Measurements from ENCODE around the gene NACC2. TPM values are rescaled to one million over a fixed set of nuclear protein-coding genes. Genes with fewer than 3 reads are reported as not detected.

Gene NACC2
- total and polyA plus RNA-seq, 10 of the 15 experiments (the other 5 are each of a cell fraction or from before 2014, with no cell fraction given), result 0.66 to 14.7 (median 3.5) TPM

DNA sequence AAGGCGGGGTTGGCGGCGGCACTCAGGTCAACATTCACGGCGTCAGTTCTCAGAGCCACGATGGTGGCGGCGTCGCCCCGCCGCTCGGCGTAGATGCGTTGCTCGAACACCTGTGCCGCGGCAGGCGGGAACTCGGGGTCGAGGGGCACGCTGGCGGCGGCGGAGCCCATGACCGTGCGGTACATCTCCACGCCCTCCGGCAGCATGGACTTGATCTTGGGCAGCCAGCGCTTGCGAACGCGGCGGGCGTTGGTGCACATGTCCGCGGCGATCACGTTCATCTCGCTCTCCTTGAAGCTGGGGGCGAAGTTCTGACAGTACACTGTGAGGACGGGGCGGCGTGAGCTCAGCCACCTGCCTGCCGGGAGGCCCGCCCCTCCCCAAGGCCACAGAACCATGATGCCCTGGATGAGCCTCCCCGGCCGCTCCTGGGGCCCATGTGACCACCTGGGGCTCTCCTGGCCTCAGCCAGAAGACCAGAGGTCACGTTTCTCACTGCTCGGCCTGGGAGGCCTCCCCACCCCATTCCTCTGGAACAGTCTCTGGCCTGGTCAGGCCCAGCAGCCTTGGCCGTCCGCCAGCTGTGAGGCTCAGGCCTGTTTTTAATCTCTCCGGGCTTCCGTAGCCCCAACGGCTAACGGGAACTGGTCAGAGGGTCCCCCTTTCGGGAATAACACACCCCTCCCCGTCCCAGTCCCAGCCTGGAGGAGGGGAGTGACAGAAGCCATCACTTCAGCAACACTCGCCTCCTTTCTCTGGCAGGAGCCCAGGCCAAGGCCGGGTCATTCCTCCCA is 83.2 kb downstream of the NACC2 start (continued):
- TF ChIP-seq IRF4 (IDR thresholded peaks at IDR 0.05; ENCODE audit: low read depth, low read length), result no peak
- no peak for TF ChIP-seq NR2F1 (conservative IDR thresholded peaks at IDR 0.05)

DNA sequence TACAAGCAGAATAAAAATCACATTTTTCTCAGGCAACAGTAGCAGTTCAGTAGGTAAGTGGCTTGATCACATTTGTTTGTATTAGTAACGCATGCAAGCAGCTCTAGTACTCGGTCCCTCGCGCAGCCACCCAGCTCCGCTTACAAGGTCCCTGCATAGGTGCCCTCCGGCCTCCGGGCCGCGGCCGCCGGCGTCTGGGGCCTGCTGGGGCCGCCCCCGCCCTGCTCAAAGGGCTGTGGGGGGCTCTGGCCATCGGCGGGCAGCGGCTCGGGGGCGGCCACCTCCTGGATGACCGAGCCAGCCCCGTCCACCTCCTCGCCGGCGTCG is 83.8 kb downstream of the NACC2 start:
- intact Hi-C loops (cut with micrococcal nuclease; ENCODE audit: unreplicated experiment) (no loop called here), in situ Hi-C loops (cut with MboI) (no loop called here)
- H3K4me3 ChIP-seq, result no peak overlapping the region
- no peak for FAIRE-seq
- SMC1A ChIA-PET (ENCODE audit: uncharacterized antibody, unreplicated experiment), result no interaction called here
- POLR2A ChIA-PET, result no interaction called here
- 79% methylated on average over 20 of the region's 25 CpGs for whole genome bisulfite sequencing (ENCODE audit: insufficient coverage, insufficient replicate concordance, low lambda C conversion rate, missing lambda C conversion rate)
- no peak overlapping the region for H3K4me2 ChIP-seq (ENCODE audit: control insufficient read depth, insufficient read depth)
- no peak for ATAC-seq
- H3K27ac ChIP-seq (ENCODE audit: control insufficient read depth, insufficient read depth), result no peak overlapping the region
- BruUV-seq (replicated peaks), result no TSS peak
- no peaks in the 10 kb centered on the region; the same call in 1 of the 2 replicates for H4K20me1 ChIP-seq (ENCODE audit: control insufficient read depth, insufficient read depth)
- CTCF ChIA-PET, result no interaction called here
- H3K27me3 ChIP-seq (replicated peaks in 1 of 2; ENCODE audit: control insufficient read depth in 2 of 2, insufficient read depth in 2 of 2, low read length in 1 of 2), result no peaks in the 10 kb centered on the region
- H3K9me3 ChIP-seq (replicated peaks; ENCODE audit: control insufficient read depth, insufficient read depth, low read length), result no peaks in the 10 kb centered on the region; the same call in 2 of the 3 replicates
- RAD21 ChIA-PET (ENCODE audit: unreplicated experiment), result no interaction called here
- no peaks in the 10 kb centered on the region for H3K4me1 ChIP-seq (ENCODE audit: control insufficient read depth, insufficient read depth, low read length)
- no peak overlapping the region for H3K9ac ChIP-seq (ENCODE audit: control insufficient read depth, insufficient read depth, low read length)
- no peak for DNase-seq (ENCODE audit: low read depth, low spot score)
- H2AFZ ChIP-seq (ENCODE audit: control insufficient read depth, low read depth, low read length), result no peak overlapping the region
- peaks cover 0 to 11% of the 10 kb centered on the region in 2 experiments; a peak in 2 of 4 replicates for H3K36me3 ChIP-seq (ENCODE audit: control insufficient read depth in 2 of 2, insufficient read depth in 2 of 2, low read length in 1 of 2)
- H3K79me2 ChIP-seq (ENCODE audit: control insufficient read depth, insufficient read depth, low read length), result no peaks in the 10 kb centered on the region
- TF ChIP-seq, protein P1, sequence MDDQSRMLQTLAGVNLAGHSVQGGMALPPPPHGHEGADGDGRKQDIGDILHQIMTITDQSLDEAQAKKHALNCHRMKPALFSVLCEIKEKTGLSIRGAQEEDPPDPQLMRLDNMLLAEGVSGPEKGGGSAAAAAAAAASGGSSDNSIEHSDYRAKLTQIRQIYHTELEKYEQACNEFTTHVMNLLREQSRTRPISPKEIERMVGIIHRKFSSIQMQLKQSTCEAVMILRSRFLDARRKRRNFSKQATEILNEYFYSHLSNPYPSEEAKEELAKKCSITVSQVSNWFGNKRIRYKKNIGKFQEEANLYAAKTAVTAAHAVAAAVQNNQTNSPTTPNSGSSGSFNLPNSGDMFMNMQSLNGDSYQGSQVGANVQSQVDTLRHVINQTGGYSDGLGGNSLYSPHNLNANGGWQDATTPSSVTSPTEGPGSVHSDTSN (IDR thresholded peaks at IDR 0.05; ENCODE audit: insufficient replicate concordance, low read depth, low read length), result no peak
- TF ChIP-seq, protein P2, sequence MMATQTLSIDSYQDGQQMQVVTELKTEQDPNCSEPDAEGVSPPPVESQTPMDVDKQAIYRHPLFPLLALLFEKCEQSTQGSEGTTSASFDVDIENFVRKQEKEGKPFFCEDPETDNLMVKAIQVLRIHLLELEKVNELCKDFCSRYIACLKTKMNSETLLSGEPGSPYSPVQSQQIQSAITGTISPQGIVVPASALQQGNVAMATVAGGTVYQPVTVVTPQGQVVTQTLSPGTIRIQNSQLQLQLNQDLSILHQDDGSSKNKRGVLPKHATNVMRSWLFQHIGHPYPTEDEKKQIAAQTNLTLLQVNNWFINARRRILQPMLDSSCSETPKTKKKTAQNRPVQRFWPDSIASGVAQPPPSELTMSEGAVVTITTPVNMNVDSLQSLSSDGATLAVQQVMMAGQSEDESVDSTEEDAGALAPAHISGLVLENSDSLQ (IDR thresholded peaks at IDR 0.05), result no peak
- TF ChIP-seq MYC (IDR thresholded peaks at IDR 0.05; ENCODE audit: insufficient read depth, insufficient read length, insufficient replicate concordance, low read length, severe bottlenecking) (no peak), NR2C2 (IDR thresholded peaks at IDR 0.05; ENCODE audit: borderline replicate concordance, control insufficient read depth, insufficient read length, low read depth) (no peak), HCFC1 (IDR thresholded peaks at IDR 0.05; ENCODE audit: low read length) (no peak), TAF1 (IDR thresholded peaks at IDR 0.05; ENCODE audit: borderline replicate concordance, low read depth, low read length) (no peak), BRCA1 (IDR thresholded peaks at IDR 0.05; ENCODE audit: low read depth, low read length) (no peak), EP300 (IDR thresholded peaks at IDR 0.05; ENCODE audit: borderline replicate concordance in 1 of 2, control insufficient read depth in 1 of 2, low read depth in 2 of 2, low read length in 2 of 2) (no peak), ZNF24 (IDR thresholded peaks at IDR 0.05) (no peak), SIN3A (IDR thresholded peaks at IDR 0.05; ENCODE audit: low read depth, low read length) (no peak), FOXM1 (IDR thresholded peaks at IDR 0.05; ENCODE audit: low read depth, low read length) (no peak), YY1 (IDR thresholded peaks at IDR 0.05; ENCODE audit: low read depth, low read length) (no peak), POLR2AphosphoS5 (IDR thresholded peaks at IDR 0.05; ENCODE audit: low read length) (no peak), CBX5 (IDR thresholded peaks at IDR 0.05; ENCODE audit: low read depth) (no peak), TCF7 (IDR thresholded peaks at IDR 0.05; ENCODE audit: borderline replicate concordance) (no peak), RB1 (IDR thresholded peaks at IDR 0.05; ENCODE audit: borderline replicate concordance) (no peak)
- TF ChIP-seq, protein P3, sequence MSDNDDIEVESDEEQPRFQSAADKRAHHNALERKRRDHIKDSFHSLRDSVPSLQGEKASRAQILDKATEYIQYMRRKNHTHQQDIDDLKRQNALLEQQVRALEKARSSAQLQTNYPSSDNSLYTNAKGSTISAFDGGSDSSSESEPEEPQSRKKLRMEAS (IDR thresholded peaks at IDR 0.05; ENCODE audit: low read depth, low read length), result no peak

Data from GM12878 (cell line).